Measurements from ENCODE around the gene STK38L. TPM values are rescaled to one million over a fixed set of nuclear protein-coding genes. Genes with fewer than 3 reads are reported as not detected.

STK38L gene
- polyA plus RNA-seq, 2 of the 4 experiments (the other 2 are of a cell fraction), result 17.3 to 32.2 TPM

DNA sequence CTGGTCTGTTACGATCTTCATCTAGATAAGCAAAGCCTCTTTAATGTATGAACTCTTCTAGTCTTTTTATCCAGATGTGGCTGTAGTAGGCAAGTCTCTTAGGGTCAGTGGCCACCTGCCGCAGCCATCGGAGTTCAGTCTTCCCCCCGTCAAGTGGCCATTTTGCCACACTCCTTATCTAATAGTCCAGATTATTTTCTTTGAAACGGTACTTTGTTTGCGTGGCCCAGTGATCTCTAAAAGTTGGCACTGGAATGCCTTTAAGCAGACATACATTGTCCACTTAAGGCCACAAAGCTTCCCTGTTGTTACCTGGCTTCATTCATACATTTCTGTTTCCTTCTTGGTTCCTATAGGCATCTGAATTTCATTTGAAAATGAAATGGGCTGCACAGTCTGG, 52.6 kb downstream of the STK38L start:
- no peak for ATAC-seq
- no peak for FAIRE-seq
- no peak overlapping the region for H3K27ac ChIP-seq
- H3K9me3 ChIP-seq, result no peaks in the 10 kb centered on the region
- 79% methylated on average over 6 of the region's 6 CpGs for WGBS (ENCODE audit: missing lambda C conversion rate)
- ChIA-PET POLR2A (no interaction called here), CTCF (interaction anchor here (0.9 to 4.5 kb wide), 5 partner anchors 9 to 283 kb away, joined by 3 to 24 read pairs (median 4); partner anchors contain the start of gene TM7SF3)
- no peak overlapping the region for H3K4me3 ChIP-seq
- no peak for TF ChIP-seq RARB (CRISPR knock-in tag; IDR thresholded peaks at IDR 0.05)
- TF ChIP-seq CBX8 (IDR thresholded peaks at IDR 0.05), result no peak
- no peak for TF ChIP-seq NR3C1 (IDR thresholded peaks at IDR 0.05)
- TF ChIP-seq, protein P1, sequence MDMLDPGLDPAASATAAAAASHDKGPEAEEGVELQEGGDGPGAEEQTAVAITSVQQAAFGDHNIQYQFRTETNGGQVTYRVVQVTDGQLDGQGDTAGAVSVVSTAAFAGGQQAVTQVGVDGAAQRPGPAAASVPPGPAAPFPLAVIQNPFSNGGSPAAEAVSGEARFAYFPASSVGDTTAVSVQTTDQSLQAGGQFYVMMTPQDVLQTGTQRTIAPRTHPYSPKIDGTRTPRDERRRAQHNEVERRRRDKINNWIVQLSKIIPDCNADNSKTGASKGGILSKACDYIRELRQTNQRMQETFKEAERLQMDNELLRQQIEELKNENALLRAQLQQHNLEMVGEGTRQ (IDR thresholded peaks at IDR 0.05), result no peak
- TF ChIP-seq ESRRA (IDR thresholded peaks at IDR 0.05; ENCODE audit: borderline replicate concordance, low read length), result no peak
- no peak for TF ChIP-seq HOXB13 (CRISPR knock-in tag; IDR thresholded peaks at IDR 0.05; ENCODE audit: low read depth)
- TF ChIP-seq SMC3 (IDR thresholded peaks at IDR 0.05), result no peak
- no peak for TF ChIP-seq PHF8 (IDR thresholded peaks at IDR 0.05; ENCODE audit: borderline replicate concordance, low read depth)
- TF ChIP-seq ZNF302 (CRISPR knock-in tag; IDR thresholded peaks at IDR 0.05), result no peak
- TF ChIP-seq MYC (IDR thresholded peaks at IDR 0.05; ENCODE audit: borderline replicate concordance, low read length), result no peak
- TF ChIP-seq RFX5 (IDR thresholded peaks at IDR 0.05), result no peak
- no peak for TF ChIP-seq ZC3H11A (IDR thresholded peaks at IDR 0.05)
- no peak for TF ChIP-seq ZSCAN20 (CRISPR knock-in tag; IDR thresholded peaks at IDR 0.05)
- no peak for TF ChIP-seq TP53 (CRISPR knock-in tag; IDR thresholded peaks at IDR 0.05)
- TF ChIP-seq, protein P2, sequence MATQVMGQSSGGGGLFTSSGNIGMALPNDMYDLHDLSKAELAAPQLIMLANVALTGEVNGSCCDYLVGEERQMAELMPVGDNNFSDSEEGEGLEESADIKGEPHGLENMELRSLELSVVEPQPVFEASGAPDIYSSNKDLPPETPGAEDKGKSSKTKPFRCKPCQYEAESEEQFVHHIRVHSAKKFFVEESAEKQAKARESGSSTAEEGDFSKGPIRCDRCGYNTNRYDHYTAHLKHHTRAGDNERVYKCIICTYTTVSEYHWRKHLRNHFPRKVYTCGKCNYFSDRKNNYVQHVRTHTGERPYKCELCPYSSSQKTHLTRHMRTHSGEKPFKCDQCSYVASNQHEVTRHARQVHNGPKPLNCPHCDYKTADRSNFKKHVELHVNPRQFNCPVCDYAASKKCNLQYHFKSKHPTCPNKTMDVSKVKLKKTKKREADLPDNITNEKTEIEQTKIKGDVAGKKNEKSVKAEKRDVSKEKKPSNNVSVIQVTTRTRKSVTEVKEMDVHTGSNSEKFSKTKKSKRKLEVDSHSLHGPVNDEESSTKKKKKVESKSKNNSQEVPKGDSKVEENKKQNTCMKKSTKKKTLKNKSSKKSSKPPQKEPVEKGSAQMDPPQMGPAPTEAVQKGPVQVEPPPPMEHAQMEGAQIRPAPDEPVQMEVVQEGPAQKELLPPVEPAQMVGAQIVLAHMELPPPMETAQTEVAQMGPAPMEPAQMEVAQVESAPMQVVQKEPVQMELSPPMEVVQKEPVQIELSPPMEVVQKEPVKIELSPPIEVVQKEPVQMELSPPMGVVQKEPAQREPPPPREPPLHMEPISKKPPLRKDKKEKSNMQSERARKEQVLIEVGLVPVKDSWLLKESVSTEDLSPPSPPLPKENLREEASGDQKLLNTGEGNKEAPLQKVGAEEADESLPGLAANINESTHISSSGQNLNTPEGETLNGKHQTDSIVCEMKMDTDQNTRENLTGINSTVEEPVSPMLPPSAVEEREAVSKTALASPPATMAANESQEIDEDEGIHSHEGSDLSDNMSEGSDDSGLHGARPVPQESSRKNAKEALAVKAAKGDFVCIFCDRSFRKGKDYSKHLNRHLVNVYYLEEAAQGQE (IDR thresholded peaks at IDR 0.05), result no peak
- TF ChIP-seq FOSL2 (IDR thresholded peaks at IDR 0.05), result no peak
- no peak for TF ChIP-seq FOSL2 (CRISPR knock-in tag; IDR thresholded peaks at IDR 0.05)
- TF ChIP-seq HDAC2 (IDR thresholded peaks at IDR 0.05), result no peak
- H3K4me2 ChIP-seq, result no peak overlapping the region
- no peak for DNase-seq (ENCODE audit: low read depth in 1 of 2, low spot score in 1 of 2)
- H3K4me1 ChIP-seq, result no peaks in the 10 kb centered on the region

DNA sequence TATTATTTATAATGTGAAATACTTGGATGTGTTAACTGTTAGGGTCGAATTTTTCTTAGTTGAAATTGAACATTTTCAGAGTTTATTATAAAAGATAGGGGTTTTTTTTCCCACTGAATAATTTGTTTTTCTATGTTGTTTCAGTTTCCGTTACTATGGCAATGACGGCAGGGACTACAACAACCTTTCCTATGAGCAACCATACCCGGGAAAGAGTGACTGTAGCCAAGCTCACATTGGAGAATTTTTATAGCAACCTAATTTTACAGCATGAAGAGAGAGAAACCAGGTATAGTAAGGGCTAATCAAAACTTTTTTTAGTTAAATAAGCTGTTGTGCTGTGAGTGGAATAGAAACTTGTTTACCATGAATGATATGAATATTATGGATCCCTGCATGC, 53.5 kb downstream of the STK38L start:
- POLR2A ChIA-PET, result no interaction called here
- H3K4me3 ChIP-seq, result no peak overlapping the region
- H3K4me2 ChIP-seq, result no peak overlapping the region
- no peak overlapping the region for H3K27ac ChIP-seq
- 72% methylated on average over 4 of the region's 4 CpGs for WGBS (ENCODE audit: missing lambda C conversion rate)
- TF ChIP-seq KDM5A (IDR thresholded peaks at IDR 0.05) (no peak), CBX2 (IDR thresholded peaks at IDR 0.05; ENCODE audit: borderline replicate concordance, low read depth) (no peak), KDM1A (IDR thresholded peaks at IDR 0.05; ENCODE audit: low read depth) (no peak), BHLHE40 (IDR thresholded peaks at IDR 0.05; ENCODE audit: low read depth, low read length) (no peak), JUN (IDR thresholded peaks at IDR 0.05) (no peak), EHF (CRISPR knock-in tag; IDR thresholded peaks at IDR 0.05) (no peak), FOSL2 (IDR thresholded peaks at IDR 0.05) (no peak), FOSL2 (CRISPR knock-in tag; IDR thresholded peaks at IDR 0.05) (no peak), MAFK (IDR thresholded peaks at IDR 0.05; ENCODE audit: partially characterized antibody) (no peak), ESRRA (IDR thresholded peaks at IDR 0.05; ENCODE audit: borderline replicate concordance, low read length) (no peak), POLR2AphosphoS2 (conservative IDR thresholded peaks at IDR 0.05; ENCODE audit: low read length) (no peak), HOXB5 (CRISPR knock-in tag; IDR thresholded peaks at IDR 0.05) (no peak), TFCP2L1 (CRISPR knock-in tag; IDR thresholded peaks at IDR 0.05) (no peak), RFX5 (IDR thresholded peaks at IDR 0.05) (no peak), SMC3 (IDR thresholded peaks at IDR 0.05) (no peak), NR3C1 (IDR thresholded peaks at IDR 0.05) (no peak)
- no peak for FAIRE-seq
- CTCF ChIA-PET, result interaction anchor here (0.9 to 4.5 kb wide), 3 partner anchors 9 to 282 kb away, joined by 3 to 24 read pairs (median 4); no protein-coding TSS in a partner anchor
- no peak for ATAC-seq
- no peaks in the 10 kb centered on the region for H3K9me3 ChIP-seq
- DNase-seq (ENCODE audit: low read depth in 1 of 2, low spot score in 1 of 2), result no peak
- H3K4me1 ChIP-seq, result no peaks in the 10 kb centered on the region

Data from A549 (cell line).